GM18951 (cell line): Measurements from ENCODE around the gene ANKRD11.
"Not testable (repeated sequence)": the region's sequence is repeated elsewhere in the genome, so short reads cannot be mapped to it uniquely, and the experiment has no call there.

Source experiments
- POLR2A ChIP-seq: IDR thresholded peaks from 4 replicates; pipeline ENCODE4 v1.6.1; 2011; ENCODE audit warnings: mild to moderate bottlenecking; ENCODE audit not compliant: insufficient read length, insufficient read depth; ENCODE audit errors: extremely low read depth
- in situ Hi-C: fragments of 300-500 bp; cut with MboI; formaldehyde crosslinking; loops from one replicate; pipeline ENCODE4 v1.12.0; 2022; ENCODE audit warnings: low sequenced_read_pairs, mixed read lengths, inconsistent platforms; ENCODE audit not compliant: unreplicated experiment

Gene ANKRD11

DNA sequence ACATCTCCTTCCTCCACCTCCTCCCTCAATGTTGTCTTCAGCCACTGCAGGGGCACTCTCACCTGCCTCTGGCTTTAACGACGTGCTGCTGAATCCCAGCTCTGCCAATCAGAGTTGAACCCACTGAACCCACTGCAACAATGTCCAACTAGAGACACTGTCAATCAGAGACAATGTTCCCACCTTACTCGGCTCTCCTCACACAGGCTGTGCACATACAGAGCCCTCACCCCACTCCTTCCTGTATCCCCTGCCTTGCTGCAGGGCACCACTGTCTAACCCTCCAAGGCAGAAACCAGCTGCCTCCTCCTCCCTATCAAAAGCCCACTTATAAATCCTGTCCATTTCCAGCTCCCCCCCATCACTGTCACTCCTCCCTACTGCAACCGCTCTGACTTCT lies 58.7 kb downstream of the ANKRD11 start:
- no peak for TF ChIP-seq POLR2A
- in situ Hi-C loops = no loop called here

DNA sequence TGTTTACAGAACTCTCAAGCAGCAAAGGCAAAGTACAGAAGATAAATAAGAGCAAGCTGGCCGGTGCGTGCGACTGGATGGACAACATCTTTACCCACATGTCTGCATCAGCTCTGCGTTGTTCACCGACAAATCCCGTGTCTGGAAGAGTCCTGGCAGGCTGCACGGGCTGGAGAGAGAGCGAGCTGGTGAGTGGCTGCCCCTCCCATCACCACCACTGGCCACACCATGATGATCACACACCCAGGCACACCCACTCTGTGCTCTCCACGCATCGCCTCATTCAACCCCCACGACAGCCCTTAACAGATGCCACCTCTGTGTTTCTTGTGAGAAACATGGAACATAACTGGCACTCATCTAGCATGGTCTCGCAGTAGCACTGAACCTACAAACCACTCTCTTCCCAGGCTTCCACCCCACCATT lies 59.2 kb downstream of the ANKRD11 start:
- in situ Hi-C loops = no loop called here
- no peak for TF ChIP-seq POLR2A

DNA sequence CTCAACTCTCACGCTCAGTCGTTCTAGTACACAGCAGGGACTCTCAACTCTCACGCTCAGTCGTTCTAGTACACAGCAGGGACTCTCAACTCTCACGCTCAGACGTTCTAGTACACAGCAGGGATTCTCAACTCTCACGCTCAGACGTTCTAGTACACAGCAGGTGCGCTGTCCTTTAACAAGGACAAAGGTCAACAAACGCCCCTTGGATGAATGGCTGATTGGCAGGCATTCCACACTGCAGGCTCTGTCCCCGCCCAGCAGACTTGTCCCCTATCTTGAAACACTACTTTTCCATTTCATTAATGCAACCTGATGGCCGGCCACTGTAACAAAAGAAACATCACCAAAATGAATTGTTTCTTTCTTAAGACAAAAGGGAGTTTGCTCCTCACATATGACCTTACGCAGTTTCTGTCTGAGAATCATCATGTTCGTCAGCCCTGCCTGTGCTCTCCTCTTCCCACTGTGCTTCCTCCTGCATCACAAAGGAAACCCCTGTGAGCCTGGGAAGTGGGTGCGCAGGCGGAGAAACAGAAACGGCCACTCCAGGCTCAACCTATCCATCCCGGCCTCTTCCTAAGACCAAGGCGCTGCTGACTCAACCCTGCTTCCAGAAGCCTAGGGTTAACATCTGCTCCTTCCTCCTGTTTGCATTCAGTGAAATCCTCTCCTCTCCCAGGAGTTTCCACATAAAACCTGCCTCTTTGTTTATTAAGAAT lies 59.8 kb downstream of the ANKRD11 start:
- in situ Hi-C loops = no loop called here
- TF ChIP-seq POLR2A = no peak

DNA sequence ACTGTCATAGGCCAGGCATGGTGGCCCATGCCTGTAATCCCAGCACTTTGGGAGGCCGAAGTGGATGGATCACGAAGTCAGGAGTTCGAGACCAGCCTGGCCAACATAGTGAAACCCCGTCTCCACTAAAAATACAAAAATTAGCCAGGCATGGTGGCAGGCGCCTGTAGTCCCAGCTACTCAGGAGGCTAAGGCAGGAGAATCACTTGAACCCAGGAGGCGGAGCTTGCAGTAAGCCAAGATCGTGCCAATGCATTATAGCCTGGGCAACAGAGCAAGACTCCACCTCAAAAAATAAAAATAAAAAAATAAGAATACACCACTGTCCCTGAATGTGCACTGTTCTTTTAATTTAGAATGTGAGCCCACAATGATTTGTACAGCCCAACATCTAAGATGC lies 61.8 kb downstream of the ANKRD11 start:
- in situ Hi-C loops = not testable (repeated sequence)

DNA sequence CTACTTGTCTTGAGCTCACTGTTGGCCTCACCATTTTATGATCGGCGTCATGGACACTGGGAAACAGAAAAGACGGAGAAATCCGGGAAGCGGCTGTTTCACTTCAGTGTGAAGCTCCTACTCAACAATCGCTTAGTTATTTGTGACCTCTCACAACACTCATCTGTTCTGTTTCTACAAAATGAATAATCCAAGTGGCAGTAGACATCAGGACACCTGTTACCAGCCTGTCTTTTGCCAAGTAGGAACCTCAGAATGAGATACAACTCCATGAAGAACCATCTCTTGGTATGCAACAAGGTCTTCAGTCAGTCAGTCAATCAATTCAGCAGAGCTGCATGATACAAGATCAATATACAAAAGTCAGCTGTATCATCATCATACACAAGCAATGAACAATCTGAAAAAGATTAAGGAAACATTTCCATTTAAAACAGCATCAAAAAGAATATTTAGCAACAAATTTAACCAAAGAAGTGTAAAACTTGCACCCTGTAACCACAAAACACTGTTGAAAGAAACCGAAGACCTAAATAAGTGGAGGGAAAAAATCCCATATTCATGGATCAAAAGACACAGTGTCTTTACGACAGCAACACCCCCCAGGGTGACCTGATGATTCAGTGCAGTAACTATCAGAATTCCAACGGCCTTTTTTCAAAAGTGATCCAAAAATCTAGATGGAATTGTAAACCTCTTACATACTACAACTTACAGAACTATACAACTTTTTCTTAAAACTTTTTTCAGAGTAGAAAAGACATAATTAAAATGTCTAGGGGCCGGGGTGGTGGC lies 63.4 kb downstream of the ANKRD11 start:
- in situ Hi-C loops = no loop called here
- no peak for TF ChIP-seq POLR2A

DNA sequence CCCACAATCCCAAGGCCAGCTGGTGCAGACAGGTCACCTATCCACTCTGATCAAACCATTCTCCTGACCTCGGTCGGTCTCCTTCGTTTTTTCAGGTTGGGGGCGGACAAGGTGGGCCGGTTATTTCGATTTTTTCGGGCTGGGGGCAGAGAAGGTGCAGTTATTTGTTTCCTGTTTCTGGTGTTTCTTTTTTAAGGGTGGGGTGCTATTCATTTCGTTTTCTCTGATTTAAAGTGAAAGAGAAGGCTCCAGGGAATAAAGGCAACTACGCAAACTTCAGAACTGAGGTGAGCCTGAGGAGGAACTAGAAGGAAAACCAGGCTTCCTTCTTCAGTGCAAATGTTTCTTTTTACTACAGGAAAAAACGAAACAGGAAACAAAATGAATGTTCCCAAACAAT lies 64.8 kb downstream of the ANKRD11 start:
- in situ Hi-C loops = no loop called here
- TF ChIP-seq POLR2A = no peak

DNA sequence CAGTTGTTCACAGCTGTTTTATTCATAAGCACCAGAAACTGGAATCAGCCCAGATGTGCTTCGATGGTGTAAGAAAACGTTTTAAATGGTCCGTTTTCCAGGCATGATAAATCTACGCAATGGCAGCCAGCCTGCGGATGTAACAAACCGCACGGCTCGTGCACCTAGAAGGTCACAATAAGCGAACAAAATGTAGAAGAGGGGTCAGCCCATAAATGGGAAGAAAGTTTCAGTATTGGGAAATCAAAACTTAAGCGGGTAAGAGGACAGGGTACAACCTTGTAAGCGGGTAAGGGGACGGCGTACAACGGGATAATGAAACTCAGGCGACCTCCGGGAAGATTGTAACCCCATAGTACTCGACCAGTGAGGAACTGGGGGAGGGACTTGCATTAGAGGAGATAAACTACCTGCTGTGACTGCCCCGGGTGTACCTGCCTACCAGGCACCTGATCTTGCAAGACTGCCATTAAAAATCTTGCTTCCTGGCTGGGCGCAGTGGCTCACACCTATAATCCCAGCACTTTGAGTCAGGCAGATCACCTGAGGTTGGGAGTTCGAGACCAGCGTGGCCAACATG lies 66.6 kb downstream of the ANKRD11 start:
- in situ Hi-C loops = no loop called here
- no peak for TF ChIP-seq POLR2A

DNA sequence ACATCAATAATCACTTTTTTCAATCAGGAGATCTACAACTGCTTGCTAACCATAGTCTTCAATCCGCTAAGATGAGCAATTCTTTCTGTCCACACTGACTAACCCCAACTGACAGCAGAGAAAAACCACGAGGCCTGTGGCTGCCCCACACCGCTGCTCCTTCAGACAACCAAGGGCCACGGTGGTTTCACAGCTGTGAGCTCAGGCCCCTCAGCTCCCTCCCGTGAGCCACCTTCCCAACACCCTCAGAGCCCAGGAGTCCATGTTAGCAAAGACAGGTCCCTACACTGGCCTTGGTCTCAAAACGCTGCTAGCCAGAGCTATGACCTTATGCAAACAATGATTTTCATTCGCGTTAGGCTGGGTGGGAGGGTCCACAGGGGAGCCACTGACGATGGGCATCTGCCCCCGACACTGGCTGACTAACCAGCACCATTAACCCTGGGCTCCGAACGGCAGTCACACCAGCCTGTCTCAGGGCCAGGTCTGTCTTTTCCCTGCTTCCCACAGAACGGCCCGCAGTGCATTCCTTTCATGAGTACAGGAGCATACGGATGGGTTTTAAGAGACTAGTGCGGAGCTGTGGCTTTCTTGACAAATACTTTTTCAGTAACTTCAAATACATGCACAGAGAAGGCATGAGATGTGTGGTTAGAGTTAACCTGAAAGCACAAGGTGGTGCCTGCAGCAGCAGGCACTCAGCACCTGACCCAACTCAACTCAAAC lies 67.3 kb downstream of the ANKRD11 start:
- no peak for TF ChIP-seq POLR2A
- in situ Hi-C loops = no loop called here

DNA sequence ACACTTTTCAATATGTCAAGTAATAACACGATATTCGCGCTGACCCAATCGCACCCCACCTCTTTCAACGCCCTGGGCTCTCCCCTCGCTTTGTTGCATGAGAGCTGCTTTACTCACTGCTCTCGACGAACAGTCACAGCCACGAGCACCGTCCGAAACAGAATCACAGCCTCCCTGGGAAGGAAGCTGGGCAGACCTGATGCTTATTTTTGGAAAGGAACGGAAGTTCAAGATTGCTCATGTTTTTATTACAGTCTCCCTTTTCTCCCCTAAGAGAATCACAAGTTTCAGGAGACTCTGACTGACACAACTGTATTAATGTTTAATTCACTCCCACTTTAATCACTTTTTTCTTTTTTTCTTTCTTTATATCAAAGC lies 67.8 kb downstream of the ANKRD11 start:
- no peak for TF ChIP-seq POLR2A
- in situ Hi-C loops = no loop called here

DNA sequence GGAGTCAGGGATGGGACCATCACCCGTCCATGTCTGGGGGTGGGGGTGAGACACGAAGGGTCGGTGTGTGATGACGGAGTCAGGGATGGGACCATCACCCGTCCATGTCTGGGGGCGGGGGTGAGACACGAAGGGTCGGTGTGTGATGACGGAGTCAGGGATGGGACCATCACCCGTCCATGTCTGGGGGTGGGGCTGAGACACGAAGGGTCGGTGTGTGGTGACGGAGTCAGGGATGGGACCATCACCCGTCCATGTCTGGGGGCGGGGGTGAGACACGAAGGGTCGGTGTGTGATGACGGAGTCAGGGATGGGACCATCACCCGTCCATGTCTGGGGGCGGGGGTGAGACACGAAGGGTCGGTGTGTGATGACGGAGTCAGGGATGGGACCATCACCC lies 69.1 kb downstream of the ANKRD11 start:
- in situ Hi-C loops = not testable (repeated sequence)

DNA sequence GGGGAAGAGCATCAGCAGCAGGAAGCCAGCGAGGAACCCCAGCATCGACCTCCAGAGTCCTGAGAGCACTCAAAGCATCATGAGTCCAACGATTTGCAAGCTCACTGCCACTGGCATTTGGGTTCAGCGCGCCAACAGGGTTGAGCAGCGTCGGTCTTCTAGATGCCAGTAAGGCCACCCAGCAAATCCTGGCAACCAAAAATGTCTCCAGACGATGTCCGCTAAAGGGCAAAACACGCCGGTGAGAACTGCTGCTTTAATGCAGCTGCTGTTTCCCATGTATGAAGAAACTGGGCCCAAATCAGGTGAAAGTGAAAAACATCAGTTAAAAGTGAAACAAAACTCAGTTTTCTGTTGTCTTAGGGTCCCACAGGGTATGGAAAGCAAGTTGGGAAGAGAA lies 70.2 kb downstream of the ANKRD11 start:
- in situ Hi-C loops = no loop called here
- no peak for TF ChIP-seq POLR2A

DNA sequence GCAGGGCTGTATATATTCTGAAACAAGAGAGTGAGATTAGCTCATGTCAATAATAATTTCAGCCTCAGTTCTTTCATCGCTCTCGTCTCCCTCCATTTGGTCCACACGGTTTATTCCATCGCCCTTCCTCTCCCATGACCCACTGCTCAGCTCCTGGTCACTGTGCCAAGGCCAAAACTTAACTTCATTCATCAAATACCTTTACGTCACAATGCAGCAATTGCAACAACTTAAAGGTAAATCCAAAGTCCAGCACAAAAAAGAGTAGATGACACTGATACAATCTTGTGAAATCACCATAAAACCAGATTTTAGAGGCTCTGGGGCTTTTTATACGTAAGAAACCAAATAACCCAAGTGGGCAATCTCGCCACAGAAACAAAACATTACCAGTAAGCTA lies 72.0 kb downstream of the ANKRD11 start:
- no peak for TF ChIP-seq POLR2A
- in situ Hi-C loops = no loop called here

DNA sequence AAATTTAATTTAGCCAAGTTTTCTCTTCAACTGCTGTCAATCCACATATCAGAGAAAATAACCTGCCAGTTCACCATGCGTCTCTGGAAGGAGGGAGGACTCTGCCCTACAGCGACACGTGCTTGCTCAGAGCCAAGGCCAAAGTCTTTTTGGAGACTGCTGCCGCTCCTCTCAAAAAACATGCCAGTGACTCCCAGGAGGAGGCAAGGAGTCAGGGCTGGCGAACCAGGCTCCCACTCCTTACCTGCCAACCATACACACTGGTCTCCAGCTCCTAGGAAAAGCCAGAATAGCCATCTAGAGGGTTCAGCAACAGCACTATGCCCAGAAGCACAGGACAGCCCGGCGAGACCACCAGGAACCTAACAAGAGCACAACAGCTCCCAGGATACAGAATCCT lies 73.0 kb downstream of the ANKRD11 start:
- TF ChIP-seq POLR2A = no peak
- in situ Hi-C loops = no loop called here

DNA sequence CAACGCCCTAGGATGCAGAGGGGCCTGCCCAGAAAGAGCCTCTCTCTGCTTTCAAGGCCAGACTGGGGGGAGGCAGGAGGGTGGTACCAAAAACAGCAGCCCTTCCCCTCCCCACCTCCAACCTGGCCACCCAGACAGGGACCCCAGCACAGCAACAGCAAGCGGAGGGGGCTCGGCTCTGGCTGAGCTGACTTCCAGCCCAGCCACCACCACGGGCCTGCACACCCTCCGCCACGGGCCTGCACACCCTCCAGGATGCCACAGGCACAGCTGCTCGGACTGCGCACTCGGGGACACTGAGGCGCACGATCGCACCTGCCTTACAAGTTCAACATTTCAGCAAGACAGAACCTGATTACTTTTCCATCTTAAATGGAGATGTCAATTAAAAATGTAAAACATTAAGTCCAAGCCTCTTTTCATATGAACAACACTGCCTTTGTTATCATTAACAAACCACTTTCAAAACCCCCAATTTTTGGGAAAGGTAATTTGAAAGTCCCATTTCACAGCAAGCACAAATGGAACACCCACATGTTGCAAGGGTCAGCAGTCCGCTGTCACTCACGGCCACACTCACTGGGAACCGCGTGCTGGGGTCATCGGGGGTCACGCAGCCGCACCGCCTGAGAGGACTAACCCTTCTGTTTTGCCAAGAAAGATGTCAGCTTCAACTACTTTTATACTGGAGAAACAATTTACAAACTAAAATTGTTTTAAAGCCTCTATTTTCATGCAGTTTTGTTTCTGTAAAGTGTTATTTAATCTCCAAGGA lies 76.4 kb downstream of the ANKRD11 start:
- in situ Hi-C loops = no loop called here

More for the DNA sequence above, 76.4 kb downstream of the ANKRD11 start:
- no peak for TF ChIP-seq POLR2A
